HEK293 (cell line): Measurements from ENCODE around the gene IFT172.

ENCODE experiments used
- MEIS1 ChIP-seq: sonication (generic); formaldehyde crosslinking; IDR thresholded peaks from 2 replicates; pipeline ENCODE4 v1.8.1; 2022; ENCODE audit warnings: missing genetic modification reagents, mild to moderate bottlenecking, borderline replicate concordance
- RBAK ChIP-seq: fragments of 450-650 bp; formaldehyde crosslinking; IDR thresholded peaks from 2 replicates; pipeline ENCODE4 v1.5.1; 2016; ENCODE audit warnings: missing biosample characterization, missing genetic modification characterization
- REPIN1 ChIP-seq: fragments of 450-650 bp; formaldehyde crosslinking; IDR thresholded peaks from 2 replicates; pipeline ENCODE4 v1.5.1; 2017; ENCODE audit warnings: missing biosample characterization, missing genetic modification characterization, low read depth
- SETDB1 ChIP-seq: IDR thresholded peaks from one replicate; pipeline ENCODE4 v1.6.1; 2017; ENCODE audit warnings: mild to moderate bottlenecking, low read length, moderate library complexity, mixed read lengths; ENCODE audit not compliant: insufficient read length
- YY1 ChIP-seq: fragments of 450-650 bp; formaldehyde crosslinking; IDR thresholded peaks from 2 replicates; pipeline ENCODE4 v1.5.1; 2018; ENCODE audit warnings: missing biosample characterization, missing genetic modification characterization
- ZNF324 ChIP-seq: fragments of 450-650 bp; formaldehyde crosslinking; IDR thresholded peaks from 2 replicates; pipeline ENCODE4 v1.5.1; 2016; ENCODE audit warnings: missing biosample characterization, missing genetic modification characterization
- TF ChIP-seq, protein P1 (sequence below): fragments of 450-650 bp; formaldehyde crosslinking; IDR thresholded peaks from 2 replicates; pipeline ENCODE4 v1.5.1; 2016; ENCODE audit warnings: missing biosample characterization, missing genetic modification characterization
- TF ChIP-seq, protein P2 (sequence below): fragments of 450-650 bp; formaldehyde crosslinking; IDR thresholded peaks from 2 replicates; pipeline ENCODE4 v1.5.1; 2016; ENCODE audit warnings: missing biosample characterization, missing genetic modification characterization
- TF ChIP-seq, protein P3 (sequence below): IDR thresholded peaks from 2 replicates; pipeline ENCODE4 v1.6.1; 2011; ENCODE audit warnings: mild to moderate bottlenecking, low read depth, low read length, borderline replicate concordance
- TF ChIP-seq, protein P4 (sequence below): fragments of 450-650 bp; formaldehyde crosslinking; IDR thresholded peaks from 2 replicates; pipeline ENCODE4 v1.5.1; 2016; ENCODE audit warnings: missing biosample characterization, missing genetic modification characterization

DNA sequence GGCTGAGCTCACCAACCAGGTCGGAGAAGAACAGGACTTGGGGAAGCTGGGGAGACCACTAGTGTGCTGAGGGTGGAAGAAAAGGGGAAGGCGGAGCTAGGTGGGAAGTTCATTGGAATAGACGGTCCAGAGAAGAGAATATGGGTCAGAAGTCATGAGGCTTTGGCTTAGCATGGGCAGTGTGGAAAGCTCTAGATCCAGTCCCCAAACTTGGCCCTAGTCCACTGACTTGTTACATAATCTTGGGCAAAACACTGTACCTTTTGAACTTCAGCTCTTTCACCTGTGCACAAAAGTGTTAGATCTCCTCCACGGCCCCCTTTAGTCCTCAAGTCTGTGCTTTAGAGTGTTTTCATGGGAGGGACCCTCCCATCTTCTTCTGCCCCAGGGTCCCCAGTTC lies 17.8 kb upstream of the IFT172 start:
- TF ChIP-seq, protein P1, sequence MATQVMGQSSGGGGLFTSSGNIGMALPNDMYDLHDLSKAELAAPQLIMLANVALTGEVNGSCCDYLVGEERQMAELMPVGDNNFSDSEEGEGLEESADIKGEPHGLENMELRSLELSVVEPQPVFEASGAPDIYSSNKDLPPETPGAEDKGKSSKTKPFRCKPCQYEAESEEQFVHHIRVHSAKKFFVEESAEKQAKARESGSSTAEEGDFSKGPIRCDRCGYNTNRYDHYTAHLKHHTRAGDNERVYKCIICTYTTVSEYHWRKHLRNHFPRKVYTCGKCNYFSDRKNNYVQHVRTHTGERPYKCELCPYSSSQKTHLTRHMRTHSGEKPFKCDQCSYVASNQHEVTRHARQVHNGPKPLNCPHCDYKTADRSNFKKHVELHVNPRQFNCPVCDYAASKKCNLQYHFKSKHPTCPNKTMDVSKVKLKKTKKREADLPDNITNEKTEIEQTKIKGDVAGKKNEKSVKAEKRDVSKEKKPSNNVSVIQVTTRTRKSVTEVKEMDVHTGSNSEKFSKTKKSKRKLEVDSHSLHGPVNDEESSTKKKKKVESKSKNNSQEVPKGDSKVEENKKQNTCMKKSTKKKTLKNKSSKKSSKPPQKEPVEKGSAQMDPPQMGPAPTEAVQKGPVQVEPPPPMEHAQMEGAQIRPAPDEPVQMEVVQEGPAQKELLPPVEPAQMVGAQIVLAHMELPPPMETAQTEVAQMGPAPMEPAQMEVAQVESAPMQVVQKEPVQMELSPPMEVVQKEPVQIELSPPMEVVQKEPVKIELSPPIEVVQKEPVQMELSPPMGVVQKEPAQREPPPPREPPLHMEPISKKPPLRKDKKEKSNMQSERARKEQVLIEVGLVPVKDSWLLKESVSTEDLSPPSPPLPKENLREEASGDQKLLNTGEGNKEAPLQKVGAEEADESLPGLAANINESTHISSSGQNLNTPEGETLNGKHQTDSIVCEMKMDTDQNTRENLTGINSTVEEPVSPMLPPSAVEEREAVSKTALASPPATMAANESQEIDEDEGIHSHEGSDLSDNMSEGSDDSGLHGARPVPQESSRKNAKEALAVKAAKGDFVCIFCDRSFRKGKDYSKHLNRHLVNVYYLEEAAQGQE (tag by site-specific recombination) = no peak
- TF ChIP-seq YY1 (no peak), RBAK (tag by site-specific recombination) (no peak), MEIS1 (CRISPR knock-in tag) (no peak), ZNF324 (no peak), SETDB1 (no peak), REPIN1 (tag by site-specific recombination) (no peak)
- TF ChIP-seq, protein P2, sequence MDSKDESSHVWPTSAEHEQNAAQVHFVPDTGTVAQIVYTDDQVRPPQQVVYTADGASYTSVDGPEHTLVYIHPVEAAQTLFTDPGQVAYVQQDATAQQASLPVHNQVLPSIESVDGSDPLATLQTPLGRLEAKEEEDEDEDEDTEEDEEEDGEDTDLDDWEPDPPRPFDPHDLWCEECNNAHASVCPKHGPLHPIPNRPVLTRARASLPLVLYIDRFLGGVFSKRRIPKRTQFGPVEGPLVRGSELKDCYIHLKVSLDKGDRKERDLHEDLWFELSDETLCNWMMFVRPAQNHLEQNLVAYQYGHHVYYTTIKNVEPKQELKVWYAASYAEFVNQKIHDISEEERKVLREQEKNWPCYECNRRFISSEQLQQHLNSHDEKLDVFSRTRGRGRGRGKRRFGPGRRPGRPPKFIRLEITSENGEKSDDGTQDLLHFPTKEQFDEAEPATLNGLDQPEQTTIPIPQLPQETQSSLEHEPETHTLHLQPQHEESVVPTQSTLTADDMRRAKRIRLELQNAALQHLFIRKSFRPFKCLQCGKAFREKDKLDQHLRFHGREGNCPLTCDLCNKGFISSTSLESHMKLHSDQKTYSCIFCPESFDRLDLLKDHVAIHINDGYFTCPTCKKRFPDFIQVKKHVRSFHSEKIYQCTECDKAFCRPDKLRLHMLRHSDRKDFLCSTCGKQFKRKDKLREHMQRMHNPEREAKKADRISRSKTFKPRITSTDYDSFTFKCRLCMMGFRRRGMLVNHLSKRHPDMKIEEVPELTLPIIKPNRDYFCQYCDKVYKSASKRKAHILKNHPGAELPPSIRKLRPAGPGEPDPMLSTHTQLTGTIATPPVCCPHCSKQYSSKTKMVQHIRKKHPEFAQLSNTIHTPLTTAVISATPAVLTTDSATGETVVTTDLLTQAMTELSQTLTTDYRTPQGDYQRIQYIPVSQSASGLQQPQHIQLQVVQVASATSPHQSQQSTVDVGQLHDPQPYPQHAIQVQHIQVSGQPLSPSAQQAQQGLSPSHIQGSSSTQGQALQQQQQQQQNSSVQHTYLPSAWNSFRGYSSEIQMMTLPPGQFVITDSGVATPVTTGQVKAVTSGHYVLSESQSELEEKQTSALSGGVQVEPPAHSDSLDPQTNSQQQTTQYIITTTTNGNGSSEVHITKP (tag by site-specific recombination) = no peak
- TF ChIP-seq, protein P3, sequence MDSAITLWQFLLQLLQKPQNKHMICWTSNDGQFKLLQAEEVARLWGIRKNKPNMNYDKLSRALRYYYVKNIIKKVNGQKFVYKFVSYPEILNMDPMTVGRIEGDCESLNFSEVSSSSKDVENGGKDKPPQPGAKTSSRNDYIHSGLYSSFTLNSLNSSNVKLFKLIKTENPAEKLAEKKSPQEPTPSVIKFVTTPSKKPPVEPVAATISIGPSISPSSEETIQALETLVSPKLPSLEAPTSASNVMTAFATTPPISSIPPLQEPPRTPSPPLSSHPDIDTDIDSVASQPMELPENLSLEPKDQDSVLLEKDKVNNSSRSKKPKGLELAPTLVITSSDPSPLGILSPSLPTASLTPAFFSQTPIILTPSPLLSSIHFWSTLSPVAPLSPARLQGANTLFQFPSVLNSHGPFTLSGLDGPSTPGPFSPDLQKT = no peak
- TF ChIP-seq, protein P4, sequence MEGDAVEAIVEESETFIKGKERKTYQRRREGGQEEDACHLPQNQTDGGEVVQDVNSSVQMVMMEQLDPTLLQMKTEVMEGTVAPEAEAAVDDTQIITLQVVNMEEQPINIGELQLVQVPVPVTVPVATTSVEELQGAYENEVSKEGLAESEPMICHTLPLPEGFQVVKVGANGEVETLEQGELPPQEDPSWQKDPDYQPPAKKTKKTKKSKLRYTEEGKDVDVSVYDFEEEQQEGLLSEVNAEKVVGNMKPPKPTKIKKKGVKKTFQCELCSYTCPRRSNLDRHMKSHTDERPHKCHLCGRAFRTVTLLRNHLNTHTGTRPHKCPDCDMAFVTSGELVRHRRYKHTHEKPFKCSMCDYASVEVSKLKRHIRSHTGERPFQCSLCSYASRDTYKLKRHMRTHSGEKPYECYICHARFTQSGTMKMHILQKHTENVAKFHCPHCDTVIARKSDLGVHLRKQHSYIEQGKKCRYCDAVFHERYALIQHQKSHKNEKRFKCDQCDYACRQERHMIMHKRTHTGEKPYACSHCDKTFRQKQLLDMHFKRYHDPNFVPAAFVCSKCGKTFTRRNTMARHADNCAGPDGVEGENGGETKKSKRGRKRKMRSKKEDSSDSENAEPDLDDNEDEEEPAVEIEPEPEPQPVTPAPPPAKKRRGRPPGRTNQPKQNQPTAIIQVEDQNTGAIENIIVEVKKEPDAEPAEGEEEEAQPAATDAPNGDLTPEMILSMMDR (tag by site-specific recombination) = no peak
